ENCODE measurements around the gene KATNIP. TPM values are rescaled to one million over a fixed set of nuclear protein-coding genes. Genes with fewer than 3 reads are reported as not detected.

Gene KATNIP
- total RNA-seq, 1 experiment from 2014 or later: 23.0 TPM

DNA sequence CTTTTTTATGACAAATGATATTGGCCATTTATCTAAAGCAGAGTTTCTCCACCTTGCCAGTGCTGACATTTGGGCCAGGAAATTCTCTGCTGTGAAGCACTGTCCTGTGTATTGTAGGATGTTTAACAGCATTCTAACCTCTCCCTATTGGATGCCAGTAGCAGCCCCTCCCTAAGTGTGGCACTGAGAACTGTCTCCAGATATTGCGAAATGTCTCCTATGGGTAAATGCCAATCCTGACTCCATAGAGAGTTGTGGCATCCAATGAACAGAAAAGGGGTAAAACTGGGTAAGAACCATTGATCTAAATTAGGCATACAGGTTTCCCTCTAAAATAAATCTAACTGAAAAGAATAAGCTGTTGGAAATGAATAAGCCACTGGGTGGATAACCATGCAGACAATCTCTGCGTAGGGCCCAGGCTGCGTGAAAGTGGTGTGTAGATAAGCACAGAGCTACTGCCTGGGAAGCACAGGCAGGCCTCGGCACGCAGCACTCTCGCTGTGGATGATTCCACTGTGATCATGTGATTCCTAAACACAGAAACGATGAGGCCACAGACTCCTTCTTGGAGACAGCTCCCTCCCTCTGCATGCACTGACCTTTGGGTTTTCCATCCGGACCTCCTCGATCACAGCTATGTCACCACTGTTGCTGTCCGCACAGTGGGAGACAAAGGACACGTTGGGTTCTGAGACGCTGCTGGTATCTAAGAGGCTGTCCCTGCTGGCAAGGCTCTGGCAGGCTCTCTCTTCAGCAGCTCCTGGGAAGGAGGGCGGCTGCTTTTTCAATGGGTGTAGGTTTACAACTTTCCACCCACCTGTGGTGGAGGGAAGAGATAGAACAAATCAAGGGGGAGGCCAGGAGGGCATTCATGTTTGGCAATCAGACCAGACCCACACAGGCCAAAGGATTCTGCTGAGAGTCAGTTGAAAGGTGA lies 44.4 kb upstream of the KATNIP start:
- Mint-ChIP-seq H3K36me3 (peaks cover 84% of the 10 kb centered on the region), H3K9me3 (no peaks in the 10 kb centered on the region), H3K4me1 (no peaks in the 10 kb centered on the region), H3K27me3 (ENCODE audit: low read depth) (no peaks in the 10 kb centered on the region), H3K4me3 (no peak overlapping the region), H3K27ac (no peak overlapping the region)
- DNase-seq (ENCODE audit: low spot score): no peak
- ChIA-PET CTCF (interaction anchor here (2.6 kb wide), 1 partner anchor 10 kb away, joined by 16 read pairs; no protein-coding TSS in a partner anchor), POLR2A (no interaction called here)
- no peak for ATAC-seq
- TF ChIP-seq MYBL2 (CRISPR knock-in tag; IDR thresholded peaks at IDR 0.05): no peak
- TF ChIP-seq CBFB (CRISPR knock-in tag; IDR thresholded peaks at IDR 0.05; ENCODE audit: low read depth): no peak
- TF ChIP-seq, protein P1, sequence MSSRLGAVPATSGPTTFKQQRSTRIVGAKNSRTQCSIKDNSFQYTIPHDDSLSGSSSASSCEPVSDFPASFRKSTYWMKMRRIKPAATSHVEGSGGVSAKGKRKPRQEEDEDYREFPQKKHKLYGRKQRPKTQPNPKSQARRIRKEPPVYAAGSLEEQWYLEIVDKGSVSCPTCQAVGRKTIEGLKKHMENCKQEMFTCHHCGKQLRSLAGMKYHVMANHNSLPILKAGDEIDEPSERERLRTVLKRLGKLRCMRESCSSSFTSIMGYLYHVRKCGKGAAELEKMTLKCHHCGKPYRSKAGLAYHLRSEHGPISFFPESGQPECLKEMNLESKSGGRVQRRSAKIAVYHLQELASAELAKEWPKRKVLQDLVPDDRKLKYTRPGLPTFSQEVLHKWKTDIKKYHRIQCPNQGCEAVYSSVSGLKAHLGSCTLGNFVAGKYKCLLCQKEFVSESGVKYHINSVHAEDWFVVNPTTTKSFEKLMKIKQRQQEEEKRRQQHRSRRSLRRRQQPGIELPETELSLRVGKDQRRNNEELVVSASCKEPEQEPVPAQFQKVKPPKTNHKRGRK (CRISPR knock-in tag; IDR thresholded peaks at IDR 0.05; ENCODE audit: borderline replicate concordance): no peak
- TF ChIP-seq, protein P2, sequence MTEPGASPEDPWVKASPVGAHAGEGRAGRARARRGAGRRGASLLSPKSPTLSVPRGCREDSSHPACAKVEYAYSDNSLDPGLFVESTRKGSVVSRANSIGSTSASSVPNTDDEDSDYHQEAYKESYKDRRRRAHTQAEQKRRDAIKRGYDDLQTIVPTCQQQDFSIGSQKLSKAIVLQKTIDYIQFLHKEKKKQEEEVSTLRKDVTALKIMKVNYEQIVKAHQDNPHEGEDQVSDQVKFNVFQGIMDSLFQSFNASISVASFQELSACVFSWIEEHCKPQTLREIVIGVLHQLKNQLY (CRISPR knock-in tag; IDR thresholded peaks at IDR 0.05): no peak
- TF ChIP-seq CREB1 (CRISPR knock-in tag; IDR thresholded peaks at IDR 0.05): no peak
- no peak for TF ChIP-seq SMAD3 (CRISPR knock-in tag; IDR thresholded peaks at IDR 0.05; ENCODE audit: borderline replicate concordance)

DNA sequence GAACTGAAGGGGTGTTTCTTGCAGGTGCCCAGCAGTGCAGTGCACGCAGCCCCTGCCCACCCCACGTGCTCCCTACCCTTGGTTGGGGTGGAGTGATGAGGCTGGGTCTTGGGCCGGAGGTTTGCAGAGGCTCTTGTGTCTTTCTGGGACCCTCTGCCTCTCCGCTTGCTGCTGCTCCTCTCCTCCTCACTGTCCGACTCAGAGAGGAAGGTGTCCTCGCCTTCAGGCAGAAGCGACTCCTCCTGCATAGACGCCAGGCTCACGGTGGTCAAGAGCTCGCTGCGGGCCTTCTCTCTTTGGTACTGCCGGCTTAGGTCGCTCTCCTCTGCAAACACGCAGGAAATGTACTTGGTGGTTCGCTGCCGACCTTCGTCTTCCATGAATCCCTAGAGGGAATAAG lies 43.2 kb upstream of the KATNIP start:
- ChIA-PET CTCF (no interaction called here), POLR2A (interaction anchor here (0.6 kb wide), 1 partner anchor 379 kb away, joined by 4 read pairs; no protein-coding TSS in a partner anchor)
- H3K27me3 Mint-ChIP-seq (ENCODE audit: low read depth): no peaks in the 10 kb centered on the region

More for the DNA sequence above, 43.2 kb upstream of the KATNIP start:
- Mint-ChIP-seq H3K9me3 (no peaks in the 10 kb centered on the region), H3K4me1 (no peaks in the 10 kb centered on the region), H3K36me3 (peaks cover 83% of the 10 kb centered on the region), H3K4me3 (no peak overlapping the region), H3K27ac (no peak overlapping the region)
- DNase-seq (ENCODE audit: low spot score): no peak
- TF ChIP-seq, protein P3, sequence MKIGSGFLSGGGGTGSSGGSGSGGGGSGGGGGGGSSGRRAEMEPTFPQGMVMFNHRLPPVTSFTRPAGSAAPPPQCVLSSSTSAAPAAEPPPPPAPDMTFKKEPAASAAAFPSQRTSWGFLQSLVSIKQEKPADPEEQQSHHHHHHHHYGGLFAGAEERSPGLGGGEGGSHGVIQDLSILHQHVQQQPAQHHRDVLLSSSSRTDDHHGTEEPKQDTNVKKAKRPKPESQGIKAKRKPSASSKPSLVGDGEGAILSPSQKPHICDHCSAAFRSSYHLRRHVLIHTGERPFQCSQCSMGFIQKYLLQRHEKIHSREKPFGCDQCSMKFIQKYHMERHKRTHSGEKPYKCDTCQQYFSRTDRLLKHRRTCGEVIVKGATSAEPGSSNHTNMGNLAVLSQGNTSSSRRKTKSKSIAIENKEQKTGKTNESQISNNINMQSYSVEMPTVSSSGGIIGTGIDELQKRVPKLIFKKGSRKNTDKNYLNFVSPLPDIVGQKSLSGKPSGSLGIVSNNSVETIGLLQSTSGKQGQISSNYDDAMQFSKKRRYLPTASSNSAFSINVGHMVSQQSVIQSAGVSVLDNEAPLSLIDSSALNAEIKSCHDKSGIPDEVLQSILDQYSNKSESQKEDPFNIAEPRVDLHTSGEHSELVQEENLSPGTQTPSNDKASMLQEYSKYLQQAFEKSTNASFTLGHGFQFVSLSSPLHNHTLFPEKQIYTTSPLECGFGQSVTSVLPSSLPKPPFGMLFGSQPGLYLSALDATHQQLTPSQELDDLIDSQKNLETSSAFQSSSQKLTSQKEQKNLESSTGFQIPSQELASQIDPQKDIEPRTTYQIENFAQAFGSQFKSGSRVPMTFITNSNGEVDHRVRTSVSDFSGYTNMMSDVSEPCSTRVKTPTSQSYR (CRISPR knock-in tag; IDR thresholded peaks at IDR 0.05): no peak
- no peak for TF ChIP-seq RELA (CRISPR knock-in tag; IDR thresholded peaks at IDR 0.05; ENCODE audit: borderline replicate concordance)
- no peak for TF ChIP-seq PRRX2 (CRISPR knock-in tag; IDR thresholded peaks at IDR 0.05)
- TF ChIP-seq, protein P4, sequence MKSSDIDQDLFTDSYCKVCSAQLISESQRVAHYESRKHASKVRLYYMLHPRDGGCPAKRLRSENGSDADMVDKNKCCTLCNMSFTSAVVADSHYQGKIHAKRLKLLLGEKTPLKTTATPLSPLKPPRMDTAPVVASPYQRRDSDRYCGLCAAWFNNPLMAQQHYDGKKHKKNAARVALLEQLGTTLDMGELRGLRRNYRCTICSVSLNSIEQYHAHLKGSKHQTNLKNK (CRISPR knock-in tag; IDR thresholded peaks at IDR 0.05): no peak
- TF ChIP-seq, protein P5, sequence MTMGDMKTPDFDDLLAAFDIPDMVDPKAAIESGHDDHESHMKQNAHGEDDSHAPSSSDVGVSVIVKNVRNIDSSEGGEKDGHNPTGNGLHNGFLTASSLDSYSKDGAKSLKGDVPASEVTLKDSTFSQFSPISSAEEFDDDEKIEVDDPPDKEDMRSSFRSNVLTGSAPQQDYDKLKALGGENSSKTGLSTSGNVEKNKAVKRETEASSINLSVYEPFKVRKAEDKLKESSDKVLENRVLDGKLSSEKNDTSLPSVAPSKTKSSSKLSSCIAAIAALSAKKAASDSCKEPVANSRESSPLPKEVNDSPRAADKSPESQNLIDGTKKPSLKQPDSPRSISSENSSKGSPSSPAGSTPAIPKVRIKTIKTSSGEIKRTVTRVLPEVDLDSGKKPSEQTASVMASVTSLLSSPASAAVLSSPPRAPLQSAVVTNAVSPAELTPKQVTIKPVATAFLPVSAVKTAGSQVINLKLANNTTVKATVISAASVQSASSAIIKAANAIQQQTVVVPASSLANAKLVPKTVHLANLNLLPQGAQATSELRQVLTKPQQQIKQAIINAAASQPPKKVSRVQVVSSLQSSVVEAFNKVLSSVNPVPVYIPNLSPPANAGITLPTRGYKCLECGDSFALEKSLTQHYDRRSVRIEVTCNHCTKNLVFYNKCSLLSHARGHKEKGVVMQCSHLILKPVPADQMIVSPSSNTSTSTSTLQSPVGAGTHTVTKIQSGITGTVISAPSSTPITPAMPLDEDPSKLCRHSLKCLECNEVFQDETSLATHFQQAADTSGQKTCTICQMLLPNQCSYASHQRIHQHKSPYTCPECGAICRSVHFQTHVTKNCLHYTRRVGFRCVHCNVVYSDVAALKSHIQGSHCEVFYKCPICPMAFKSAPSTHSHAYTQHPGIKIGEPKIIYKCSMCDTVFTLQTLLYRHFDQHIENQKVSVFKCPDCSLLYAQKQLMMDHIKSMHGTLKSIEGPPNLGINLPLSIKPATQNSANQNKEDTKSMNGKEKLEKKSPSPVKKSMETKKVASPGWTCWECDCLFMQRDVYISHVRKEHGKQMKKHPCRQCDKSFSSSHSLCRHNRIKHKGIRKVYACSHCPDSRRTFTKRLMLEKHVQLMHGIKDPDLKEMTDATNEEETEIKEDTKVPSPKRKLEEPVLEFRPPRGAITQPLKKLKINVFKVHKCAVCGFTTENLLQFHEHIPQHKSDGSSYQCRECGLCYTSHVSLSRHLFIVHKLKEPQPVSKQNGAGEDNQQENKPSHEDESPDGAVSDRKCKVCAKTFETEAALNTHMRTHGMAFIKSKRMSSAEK (CRISPR knock-in tag; IDR thresholded peaks at IDR 0.05; ENCODE audit: borderline replicate concordance): no peak
- TF ChIP-seq ZBTB21 (CRISPR knock-in tag; IDR thresholded peaks at IDR 0.05; ENCODE audit: borderline replicate concordance): no peak
- TF ChIP-seq ESRRA (CRISPR knock-in tag; IDR thresholded peaks at IDR 0.05; ENCODE audit: borderline replicate concordance): no peak
- TF ChIP-seq CREM (CRISPR knock-in tag; IDR thresholded peaks at IDR 0.05): no peak
- no peak for TF ChIP-seq RORB (CRISPR knock-in tag; IDR thresholded peaks at IDR 0.05)
- no peak for TF ChIP-seq ZNF219 (CRISPR knock-in tag; IDR thresholded peaks at IDR 0.05; ENCODE audit: borderline replicate concordance)
- no peak for ATAC-seq
